ENCODE measurements around the gene MRPS18C.
"Not testable (repeated sequence)": the region's sequence is repeated elsewhere in the genome, so short reads cannot be mapped to it uniquely, and the experiment has no call there.

MRPS18C gene

GRCh38 chr4:83501671-83502070 lies 45.8 kb downstream of the MRPS18C start:
- not testable (repeated sequence) for DNase-seq

- DNase-seq = no peak
These were observed 48.1 kb downstream of the MRPS18C start for GRCh38 chr4:83503974-83504373.

- no peak for DNase-seq
These were observed 48.6 kb downstream of the MRPS18C start for GRCh38 chr4:83504503-83504902.

- no peak for DNase-seq
These were observed 49.1 kb downstream of the MRPS18C start for GRCh38 chr4:83504996-83505395.

DNA sequence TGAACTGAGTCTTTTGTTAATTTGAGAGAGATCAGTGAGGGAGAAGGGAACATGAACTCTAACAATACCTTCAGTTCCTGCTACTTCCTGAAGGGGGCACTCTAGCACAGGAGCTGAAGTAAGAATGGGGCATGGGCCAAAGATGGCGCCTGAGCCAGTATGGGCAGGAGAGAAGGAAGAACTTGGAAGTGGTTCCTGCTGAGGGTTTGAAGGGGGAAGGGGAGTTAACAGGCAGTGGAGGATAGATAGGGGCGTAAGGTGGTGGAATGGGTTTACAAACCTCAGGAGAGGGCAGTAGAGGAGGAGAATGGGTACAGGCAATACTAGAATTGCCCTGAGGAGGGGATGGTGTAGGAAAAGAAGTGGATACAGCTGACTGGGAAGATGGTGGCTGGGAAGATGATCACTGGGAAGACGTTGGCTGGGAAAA lies 53.3 kb downstream of the MRPS18C start:
- DNase-seq = peak; percentile 27

DNA sequence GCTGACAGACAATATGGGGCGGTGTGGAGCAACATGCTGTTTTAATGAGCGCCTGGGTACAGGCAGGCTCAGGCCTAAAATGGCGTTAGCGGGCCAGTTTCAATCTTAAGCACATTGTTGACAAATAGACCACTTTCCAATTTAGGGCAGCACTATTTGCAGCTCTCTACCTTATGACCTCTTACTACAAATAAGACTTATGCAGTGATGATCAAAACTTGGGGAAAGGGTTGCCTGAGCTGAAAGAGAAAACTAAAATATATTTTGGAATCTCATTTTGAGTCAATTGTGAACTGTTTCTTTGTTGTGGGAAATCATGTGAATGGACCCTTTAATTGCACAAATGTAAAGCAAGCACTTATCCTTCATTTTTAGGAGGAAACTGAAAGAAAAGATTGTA lies 54.6 kb downstream of the MRPS18C start:
- DNase-seq = no peak
